SW 1271 (cell line): Measurements from ENCODE around the gene LRP1-AS.

Experiments
- DNase-seq, 2 experiments: peaks; one replicate each; lab custom pipeline; 2025; lab: John Stamatoyannopoulos, UW

LRP1-AS gene

GRCh38 chr12:57099047-57099714 lies 48.2 kb downstream of the LRP1-AS start:
- no peak for DNase-seq

- DNase-seq = no peak
Observed at GRCh38 chr12:57098546-57098945, 48.9 kb downstream of the LRP1-AS start.

DNA sequence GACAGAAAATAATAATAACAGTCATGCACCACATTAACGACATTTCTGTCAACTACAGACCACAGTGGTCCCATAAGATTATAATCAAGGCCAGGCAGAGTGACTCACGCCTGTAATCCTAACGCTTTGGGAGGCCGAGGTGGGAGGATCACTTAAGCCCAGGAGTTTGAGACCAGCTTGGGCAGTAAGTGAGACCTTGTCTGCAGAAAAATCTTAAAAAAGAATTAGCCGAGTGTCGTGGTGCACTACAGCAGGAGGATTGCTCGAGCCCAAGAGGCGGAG lies 49.9 kb downstream of the LRP1-AS start:
- no peak for DNase-seq

- DNase-seq = no peak
Observed at GRCh38 chr12:57096748-57097553, 50.5 kb downstream of the LRP1-AS start.

- no peak for DNase-seq
Observed at GRCh38 chr12:57096099-57096572, 51.3 kb downstream of the LRP1-AS start.

- DNase-seq = no peak
Observed at GRCh38 chr12:57095440-57095839, 52.0 kb downstream of the LRP1-AS start.
